Activated T-cell treated with anti-CD3 and anti-CD28 coated beads, Interleukin-2, amount 50 U/mL, for 72 hours (primary cell): Measurements from ENCODE around the gene CERCAM. TPM values are rescaled to one million over a fixed set of nuclear protein-coding genes. Genes with fewer than 3 reads are reported as not detected.
"Not testable (repeated sequence)": the region's sequence is repeated elsewhere in the genome, so short reads cannot be mapped to it uniquely, and the experiment has no call there.

Experiments
- ATAC-seq, 2 donors: fragments of 150-1000 bp; cut with Tn5 transposase; replicated peaks in 1 of 2; 2 replicates each; pipeline ENCODE4 v1.10.0; 2021; ENCODE audit warnings: moderate library complexity in 2 of 2, mild to moderate bottlenecking in 1 of 2
- DNase-seq, 2 donors: peaks; one replicate each; pipeline ENCODE4 v3.0.0; 2021 to 2022; ENCODE audit warnings: mixed read lengths in 1 of 2
- H3K27ac Mint-ChIP-seq: one replicate; pipeline ENCODE4 v1.8.0; 2022; ENCODE audit warnings: mild to moderate bottlenecking, moderate library complexity, mixed read lengths
- H3K27me3 Mint-ChIP-seq: one replicate; pipeline ENCODE4 v1.8.0; 2022; ENCODE audit warnings: low read depth, mixed read lengths
- H3K36me3 Mint-ChIP-seq, 2 donors: one replicate each; pipeline ENCODE4 v1.8.0; 2022; ENCODE audit warnings: mixed read lengths in 2 of 2, mild to moderate bottlenecking in 1 of 2; ENCODE audit not compliant: insufficient read depth in 2 of 2
- H3K4me1 Mint-ChIP-seq: one replicate; pipeline ENCODE4 v1.8.0; 2022; ENCODE audit warnings: low read depth, mixed read lengths
- H3K4me3 Mint-ChIP-seq, 2 donors: one replicate each; pipeline ENCODE4 v1.8.0; 2022; ENCODE audit warnings: mild to moderate bottlenecking in 2 of 2, mixed read lengths in 2 of 2, moderate library complexity in 2 of 2
- H3K9me3 Mint-ChIP-seq, 2 donors: one replicate each; pipeline ENCODE4 v1.8.0; 2022; ENCODE audit warnings: mixed read lengths in 2 of 2
- total RNA-seq, 2 donors: library from RNA; stranded (reverse); gene quantifications; one replicate each; pipeline ENCODE4 v1.2.3, GENCODE V29; 2022

The CERCAM gene
- total RNA-seq, 2 donors from 2014 or later = 2.7 to 5.9 TPM

DNA sequence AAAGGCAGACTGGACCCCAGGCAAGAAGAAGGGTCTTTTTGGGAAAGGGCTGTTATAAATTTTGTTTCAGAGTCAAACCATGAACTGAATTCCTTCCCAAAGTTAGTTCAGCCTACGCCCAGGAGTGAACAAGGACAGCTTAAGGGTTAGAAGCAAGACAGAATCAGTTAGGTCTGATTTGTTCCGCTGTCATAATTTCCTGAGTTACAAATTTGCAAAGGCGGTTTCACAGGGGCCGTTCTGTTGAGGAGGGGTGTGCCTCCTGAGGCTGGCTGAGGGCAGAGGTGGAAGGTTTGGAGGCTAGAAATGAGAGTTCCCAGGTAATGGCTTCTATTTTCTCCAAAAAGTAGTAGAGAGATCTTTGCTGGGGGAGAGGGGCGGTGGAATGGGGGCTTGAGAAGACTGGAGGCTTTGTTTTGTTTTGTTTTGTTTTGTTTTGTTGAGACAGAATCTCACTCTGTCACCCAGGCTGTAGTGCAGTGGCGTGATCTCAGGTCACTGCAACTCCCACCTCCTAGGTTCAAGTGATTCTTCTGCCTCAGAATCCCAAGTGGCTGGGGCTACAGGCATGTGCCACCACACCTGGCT, 4.1 kb upstream of the CERCAM start:
- ATAC-seq = no peak
- no peak for DNase-seq
- Mint-ChIP-seq H3K36me3 (no peaks in the 10 kb centered on the region), H3K9me3 (no peaks in the 10 kb centered on the region), H3K4me1 (peaks cover 7% of the 10 kb centered on the region), H3K27me3 (peaks cover 50% of the 10 kb centered on the region), H3K27ac (no peak overlapping the region), H3K4me3 (no peak overlapping the region)

- H3K27me3 Mint-ChIP-seq = peaks cover 40% of the 10 kb centered on the region
- no peaks in the 10 kb centered on the region for H3K9me3 Mint-ChIP-seq
- peak in 1 of 2 donors; percentile 9 for DNase-seq
- no peaks in the 10 kb centered on the region for H3K36me3 Mint-ChIP-seq
- no peak for ATAC-seq
- H3K4me3 Mint-ChIP-seq = peak overlapping the region; percentile 88 to 89
- H3K27ac Mint-ChIP-seq = no peak overlapping the region
- H3K4me1 Mint-ChIP-seq = peaks cover 12% of the 10 kb centered on the region
Observed at GRCh38 chr9:128419061-128419925, 1.4 kb upstream of the CERCAM start.

GRCh38 chr9:128420060-128420650, 502 bp upstream of the CERCAM start:
- DNase-seq (peak; percentile 85 to 88), ATAC-seq (peak; percentile 87)
- H3K27ac Mint-ChIP-seq = no peak overlapping the region
- peaks cover 12% of the 10 kb centered on the region for H3K4me1 Mint-ChIP-seq
- no peaks in the 10 kb centered on the region for H3K9me3 Mint-ChIP-seq
- H3K4me3 Mint-ChIP-seq = peak overlapping the region; percentile 88 to 89
- peaks cover 32% of the 10 kb centered on the region for H3K27me3 Mint-ChIP-seq
- no peaks in the 10 kb centered on the region for H3K36me3 Mint-ChIP-seq

- H3K27ac Mint-ChIP-seq = no peak overlapping the region
Observed at GRCh38 chr9:128421482-128421996, 882 bp downstream of the CERCAM start.

DNA sequence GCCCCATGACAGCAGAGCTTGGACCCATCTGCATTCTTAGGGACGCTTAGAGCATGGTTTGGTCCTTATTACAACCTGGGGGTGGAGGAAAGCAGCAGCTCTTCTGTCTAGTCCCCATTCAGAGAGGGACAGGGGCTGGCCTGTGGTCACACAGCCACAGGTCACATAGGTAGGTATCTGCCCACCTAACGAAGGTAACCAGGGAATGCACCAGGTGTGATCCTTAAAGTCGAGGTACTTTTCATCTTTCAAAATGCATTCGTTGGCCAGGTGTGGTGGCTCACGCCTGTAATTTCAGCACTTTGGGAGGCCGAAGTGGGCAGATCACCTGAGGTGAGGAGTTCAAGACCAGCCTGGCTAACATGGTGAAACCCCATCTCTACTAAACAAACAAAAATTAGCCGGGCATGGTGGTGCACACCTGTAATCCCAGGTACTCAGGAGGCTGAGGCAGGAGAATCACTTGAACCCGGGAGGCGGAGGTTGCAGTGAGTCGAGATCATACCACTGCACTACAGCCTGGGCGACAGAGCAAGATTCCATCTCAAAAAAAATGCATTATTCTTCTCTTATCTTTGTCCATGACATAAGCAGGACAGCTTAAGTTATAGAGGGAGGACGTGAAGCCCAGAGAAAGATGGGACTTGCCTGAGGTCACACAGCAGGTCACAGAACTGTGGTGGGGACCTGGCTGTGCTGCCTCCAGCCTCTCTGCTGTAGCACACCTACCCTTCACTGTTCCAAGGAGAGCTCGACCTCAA, 1.5 kb downstream of the CERCAM start:
- H3K9me3 Mint-ChIP-seq, H3K27ac Mint-ChIP-seq, DNase-seq, H3K36me3 Mint-ChIP-seq, ATAC-seq: not testable (repeated sequence)
- Mint-ChIP-seq H3K27me3 (peaks cover 15% of the 10 kb centered on the region), H3K4me1 (peaks cover 12% of the 10 kb centered on the region), H3K4me3 (peak overlapping the region in 1 of 2 donors; percentile 42)

More at GRCh38 chr9:128421482-128421996, 882 bp downstream of the CERCAM start:
- Mint-ChIP-seq H3K4me3 (peak overlapping the region; percentile 73 to 76), H3K27me3 (peaks cover 18% of the 10 kb centered on the region), H3K4me1 (peaks cover 12% of the 10 kb centered on the region), H3K9me3 (no peaks in the 10 kb centered on the region), H3K36me3 (no peaks in the 10 kb centered on the region)
- peak in 1 of 2 donors; percentile 6 for DNase-seq
- no peak for ATAC-seq

- no peaks in the 10 kb centered on the region for H3K9me3 Mint-ChIP-seq
- H3K27me3 Mint-ChIP-seq = peaks cover 15% of the 10 kb centered on the region
- H3K27ac Mint-ChIP-seq = no peak overlapping the region
- H3K4me1 Mint-ChIP-seq = peaks cover 12% of the 10 kb centered on the region
- no peaks in the 10 kb centered on the region for H3K36me3 Mint-ChIP-seq
- ATAC-seq (no peak), DNase-seq (no peak)
- H3K4me3 Mint-ChIP-seq = no peak overlapping the region
Observed at GRCh38 chr9:128422783-128423150, 2.1 kb downstream of the CERCAM start.

DNA sequence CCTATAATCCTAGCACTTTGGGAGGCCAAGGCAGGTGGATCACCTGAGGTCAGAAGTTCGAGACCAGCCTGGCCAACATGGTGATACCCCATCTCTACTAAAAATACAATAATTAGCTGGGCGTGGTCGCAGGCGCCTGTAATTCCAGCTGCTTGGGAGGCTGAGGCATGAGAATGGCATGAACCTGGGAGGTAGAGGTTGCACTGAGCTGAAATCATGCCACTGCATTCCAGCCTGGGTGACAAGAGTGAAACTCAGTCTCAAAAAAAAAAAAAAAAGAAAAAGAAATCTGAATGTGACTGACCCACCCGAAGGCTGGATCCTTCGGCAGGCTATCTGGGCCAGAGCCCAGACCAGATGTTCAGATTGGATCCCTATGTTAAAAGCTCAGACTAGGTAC, 2.7 kb downstream of the CERCAM start:
- H3K4me3 Mint-ChIP-seq, ATAC-seq, H3K36me3 Mint-ChIP-seq, H3K27ac Mint-ChIP-seq, H3K9me3 Mint-ChIP-seq, DNase-seq: not testable (repeated sequence)
- peaks cover 12% of the 10 kb centered on the region for H3K4me1 Mint-ChIP-seq
- peaks cover 15% of the 10 kb centered on the region for H3K27me3 Mint-ChIP-seq

DNA sequence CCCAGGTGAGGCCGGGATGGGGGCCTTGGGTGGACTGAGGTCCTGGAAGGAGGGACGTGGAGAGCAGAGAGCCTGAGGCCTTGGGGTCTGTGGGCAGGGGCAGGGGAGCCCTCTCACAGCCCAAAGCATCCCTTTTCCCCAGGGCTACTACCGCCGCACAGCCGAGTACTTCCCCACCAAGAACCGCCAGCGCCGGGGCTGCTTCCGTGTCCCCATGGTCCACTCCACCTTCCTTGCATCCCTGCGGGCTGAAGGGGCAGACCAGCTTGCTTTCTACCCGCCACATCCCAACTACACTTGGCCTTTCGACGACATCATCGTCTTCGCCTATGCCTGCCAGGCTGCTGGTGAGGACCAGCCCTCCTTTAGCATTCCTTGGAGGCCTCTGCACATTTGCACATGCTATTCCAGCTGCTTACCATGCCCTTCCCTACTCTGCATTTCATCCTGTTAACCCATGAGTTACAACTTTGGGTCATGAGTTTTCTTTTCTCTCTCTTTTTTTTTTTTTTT, 3.7 kb downstream of the CERCAM start:
- no peaks in the 10 kb centered on the region for H3K36me3 Mint-ChIP-seq
- no peak for ATAC-seq
- H3K27ac Mint-ChIP-seq = no peak overlapping the region
- H3K4me1 Mint-ChIP-seq = peaks cover 12% of the 10 kb centered on the region
- peaks cover 7% of the 10 kb centered on the region for H3K27me3 Mint-ChIP-seq
- no peak for DNase-seq
- no peak overlapping the region for H3K4me3 Mint-ChIP-seq
- no peaks in the 10 kb centered on the region for H3K9me3 Mint-ChIP-seq

GRCh38 chr9:128428644-128429512, 8.2 kb downstream of the CERCAM start:
- Mint-ChIP-seq H3K9me3 (no peaks in the 10 kb centered on the region), H3K36me3 (no peaks in the 10 kb centered on the region)

DNA sequence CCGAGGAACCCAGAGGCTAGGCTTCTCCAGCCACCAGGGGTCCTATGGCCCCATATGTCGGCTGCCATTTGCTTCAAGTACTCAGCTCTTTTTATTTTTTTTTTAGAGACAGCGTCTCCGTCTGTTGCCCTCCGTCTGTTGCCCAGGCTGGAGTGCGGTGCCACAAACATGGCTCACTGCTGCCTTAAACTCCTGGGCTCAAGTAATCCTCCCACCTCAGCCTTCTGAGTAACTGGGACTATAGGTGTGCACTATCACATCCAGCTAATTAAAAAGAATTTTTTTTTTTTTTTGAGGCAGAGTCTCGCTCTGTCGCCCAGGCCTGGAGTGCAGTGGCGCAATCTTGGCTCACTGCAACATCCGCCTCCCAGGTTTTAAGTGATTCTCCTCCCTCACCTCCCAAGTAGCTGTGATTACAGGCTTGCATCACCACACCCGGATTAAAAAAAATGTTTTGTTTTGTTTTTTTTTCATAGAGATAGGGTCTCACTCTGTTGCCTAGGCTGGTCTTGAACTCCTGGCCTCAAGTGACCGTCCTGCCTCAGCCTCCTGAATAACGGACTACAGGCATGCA, 8.9 kb downstream of the CERCAM start:
- no peak for ATAC-seq
- Mint-ChIP-seq H3K9me3 (no peaks in the 10 kb centered on the region), H3K27me3 (no peaks in the 10 kb centered on the region), H3K4me1 (no peaks in the 10 kb centered on the region), H3K27ac (no peak overlapping the region), H3K4me3 (no peak overlapping the region), H3K36me3 (no peaks in the 10 kb centered on the region)
- no peak for DNase-seq

More at GRCh38 chr9:128428644-128429512, 8.2 kb downstream of the CERCAM start:
- DNase-seq = no peak
- no peaks in the 10 kb centered on the region for H3K27me3 Mint-ChIP-seq
- no peak for ATAC-seq
- no peak overlapping the region for H3K4me3 Mint-ChIP-seq
- no peak overlapping the region for H3K27ac Mint-ChIP-seq
- H3K4me1 Mint-ChIP-seq = no peaks in the 10 kb centered on the region

DNA sequence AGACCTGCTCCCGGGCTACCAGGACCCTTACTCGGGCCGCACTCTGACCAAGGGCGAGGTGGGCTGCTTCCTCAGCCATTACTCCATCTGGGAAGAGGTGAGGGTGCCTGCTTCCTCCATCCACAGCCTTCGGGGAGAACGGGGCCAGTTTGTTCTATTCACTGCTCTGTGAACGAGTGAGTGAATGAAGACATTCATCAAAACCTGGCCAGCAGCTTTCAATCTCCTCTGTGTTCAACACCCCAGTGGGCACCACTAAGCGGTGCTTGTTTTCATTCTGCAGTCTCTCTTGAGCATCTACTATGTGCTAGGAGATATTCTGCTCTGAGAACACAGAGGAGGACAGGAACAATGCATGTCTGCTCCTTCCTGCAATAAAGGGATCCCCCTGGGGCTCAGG, 10.6 kb downstream of the CERCAM start:
- Mint-ChIP-seq H3K27me3 (no peaks in the 10 kb centered on the region), H3K4me3 (no peak overlapping the region), H3K9me3 (no peaks in the 10 kb centered on the region), H3K36me3 (no peaks in the 10 kb centered on the region), H3K4me1 (no peaks in the 10 kb centered on the region), H3K27ac (no peak overlapping the region)
- ATAC-seq = no peak
- no peak for DNase-seq
